ENCODE data around the gene AP1M1.
"Not testable (repeated sequence)": the region's sequence is repeated elsewhere in the genome, so short reads cannot be mapped to it uniquely, and the experiment has no call there.

Gene AP1M1

DNA sequence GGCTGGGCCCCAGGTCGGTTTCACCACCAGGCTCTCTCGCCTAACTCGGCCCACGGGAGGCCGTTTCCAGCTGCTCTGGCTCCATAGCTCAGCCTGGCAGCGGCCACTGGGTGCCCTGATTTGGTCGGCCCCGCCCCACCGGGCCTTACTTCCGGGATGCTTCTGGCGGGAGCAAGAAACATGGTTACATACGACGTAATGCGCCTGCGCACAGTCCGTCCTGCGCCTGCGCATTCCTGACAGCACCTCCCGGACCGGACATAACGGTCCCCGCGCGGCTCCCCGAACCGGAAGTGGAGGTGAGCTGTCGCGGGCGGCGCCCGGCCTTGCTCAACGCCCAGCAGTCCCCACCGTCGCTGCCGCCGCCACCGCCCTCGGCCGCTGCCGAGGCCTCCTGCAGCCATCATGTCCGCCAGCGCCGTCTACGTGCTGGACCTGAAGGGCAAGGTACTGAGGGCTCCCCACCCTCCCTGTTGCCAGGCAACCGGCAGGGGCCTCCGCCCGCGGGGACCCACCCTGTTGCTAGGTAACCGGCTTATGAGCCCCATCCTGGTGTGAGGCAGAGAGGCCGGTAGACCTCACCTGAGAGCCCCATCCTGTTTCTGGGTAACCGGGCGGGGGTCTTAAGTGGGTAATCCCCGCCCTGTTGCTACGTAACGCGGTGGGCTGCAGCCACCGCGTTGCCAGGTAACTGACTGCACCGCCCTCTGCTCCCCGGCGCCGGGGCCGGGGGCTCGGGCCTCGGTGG lies at the start of gene AP1M1:
AP1M1 (plus strand) TSS at position 290 of the 748 bp plus-strand sequence; CDS start at position 406, 116 bp downstream.
- DNase-seq (ENCODE audit: low read depth, low spot score) = peak; percentile 96

DNA sequence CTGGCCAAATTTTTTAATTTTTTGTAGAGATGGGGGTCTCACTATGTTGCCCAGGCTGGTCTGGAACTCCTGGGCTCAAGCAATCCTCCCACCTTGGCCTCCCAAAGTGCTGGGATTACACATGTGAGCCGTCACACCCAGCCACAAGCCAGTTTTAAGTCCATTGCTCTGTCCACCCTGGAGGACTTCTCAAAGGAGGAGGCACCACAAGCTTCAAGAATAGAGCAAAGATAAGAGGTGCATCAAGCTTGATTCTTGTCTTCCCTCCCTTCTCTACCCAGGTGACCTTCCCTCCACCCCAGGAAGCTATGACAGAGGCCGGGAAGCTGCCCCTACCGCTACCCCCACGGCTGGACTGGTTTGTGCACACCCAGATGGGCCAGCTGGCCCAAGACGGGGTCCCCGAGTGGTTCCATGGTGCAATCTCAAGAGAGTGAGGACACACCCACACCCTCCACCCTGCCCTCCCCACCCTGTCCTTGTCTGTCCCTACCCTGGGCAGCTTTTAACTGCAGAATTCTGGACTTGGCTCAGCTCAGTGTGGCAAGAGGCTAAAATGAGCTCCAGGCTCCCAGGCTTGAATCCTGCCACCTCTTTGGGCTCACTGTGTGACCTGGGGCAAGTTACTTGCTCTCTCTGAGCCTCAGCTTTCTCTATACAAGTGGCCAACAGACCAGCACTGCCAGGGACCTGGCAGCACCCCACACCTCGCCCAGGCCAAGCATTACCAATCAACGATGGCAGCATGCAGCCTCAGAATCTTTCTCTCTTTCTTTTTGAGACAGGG lies 49.1 kb upstream of the AP1M1 start:
- no peak for DNase-seq (ENCODE audit: low read depth, low spot score)

DNA sequence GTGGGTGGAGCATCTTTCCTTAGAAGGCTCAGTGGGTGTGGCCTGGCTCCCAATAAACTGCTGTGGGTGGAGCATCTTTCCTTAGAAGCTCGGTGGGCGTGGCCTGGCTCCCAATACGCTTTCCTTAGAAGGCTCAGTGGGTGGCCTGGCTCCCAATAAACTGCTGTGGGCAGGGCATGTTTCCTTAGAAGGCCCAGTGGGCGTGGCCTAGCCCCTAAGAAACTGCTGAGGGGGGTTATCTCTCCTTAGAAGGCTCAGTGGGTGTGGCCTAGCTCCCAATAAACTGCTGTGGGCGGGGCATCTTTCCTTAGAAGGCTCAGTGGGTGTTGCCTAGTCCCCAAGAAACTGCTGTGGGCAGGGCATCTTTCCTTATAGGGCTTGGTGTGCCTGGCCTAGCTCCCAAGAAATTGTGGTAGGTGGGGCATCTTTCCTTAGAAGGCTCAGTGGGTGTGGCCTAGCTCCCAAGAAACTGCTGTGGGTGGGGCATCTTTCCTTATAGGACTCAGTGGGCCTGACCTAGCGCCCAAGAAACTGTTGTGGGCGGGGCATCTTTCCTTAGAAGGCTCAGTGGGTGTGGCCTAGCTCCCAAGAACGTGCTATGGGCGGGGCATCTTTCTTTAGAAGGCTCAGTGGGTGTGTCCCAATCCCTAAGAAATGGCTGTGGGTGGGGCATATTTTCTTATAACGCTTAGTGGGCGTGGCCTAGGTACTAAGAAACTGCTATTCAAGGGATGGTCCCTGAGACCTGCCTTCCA lies 44.0 kb upstream of the AP1M1 start:
- DNase-seq (ENCODE audit: low read depth, low spot score) = no peak

DNA sequence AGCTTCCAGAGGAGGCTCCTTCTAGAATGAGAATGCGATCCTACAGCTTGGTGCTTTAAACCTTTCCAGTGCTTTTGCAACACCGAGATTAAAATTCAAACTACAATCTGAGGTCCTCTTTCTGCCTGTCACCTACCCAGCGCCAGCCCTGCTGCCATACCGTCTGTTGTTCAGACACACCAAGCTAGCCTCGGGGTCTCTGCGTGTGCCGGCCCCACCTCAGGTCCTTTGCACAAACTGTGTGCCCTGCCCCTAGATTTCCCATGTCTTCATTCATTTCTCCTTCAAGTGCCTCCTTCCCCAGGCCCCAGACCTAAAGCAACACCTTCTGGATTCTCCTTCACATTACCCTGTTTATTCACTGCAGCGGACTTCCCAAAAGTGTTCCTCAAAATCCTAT lies 43.2 kb upstream of the AP1M1 start:
- DNase-seq (ENCODE audit: low read depth, low spot score) = no peak

DNA sequence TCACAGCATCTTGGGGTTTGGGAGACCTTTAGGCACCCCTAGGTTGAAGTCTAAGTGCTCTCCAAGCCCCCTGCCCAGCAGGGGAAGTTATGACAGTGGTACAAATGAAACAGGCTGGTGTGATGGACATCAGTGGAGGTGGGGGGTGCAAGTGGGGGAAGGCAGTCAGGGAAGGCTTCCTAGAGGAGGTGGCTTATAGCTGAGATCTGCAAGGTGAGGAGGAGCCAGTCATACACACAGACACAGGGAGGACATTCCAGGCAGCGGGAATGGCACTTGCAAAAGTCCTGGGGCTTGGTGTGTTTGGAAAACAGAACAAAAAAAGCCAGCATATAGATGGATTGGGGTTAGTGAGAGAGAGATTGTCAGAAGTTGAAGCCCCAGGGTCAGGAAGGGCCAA lies 42.6 kb upstream of the AP1M1 start:
- DNase-seq (ENCODE audit: low read depth, low spot score) = no peak

DNA sequence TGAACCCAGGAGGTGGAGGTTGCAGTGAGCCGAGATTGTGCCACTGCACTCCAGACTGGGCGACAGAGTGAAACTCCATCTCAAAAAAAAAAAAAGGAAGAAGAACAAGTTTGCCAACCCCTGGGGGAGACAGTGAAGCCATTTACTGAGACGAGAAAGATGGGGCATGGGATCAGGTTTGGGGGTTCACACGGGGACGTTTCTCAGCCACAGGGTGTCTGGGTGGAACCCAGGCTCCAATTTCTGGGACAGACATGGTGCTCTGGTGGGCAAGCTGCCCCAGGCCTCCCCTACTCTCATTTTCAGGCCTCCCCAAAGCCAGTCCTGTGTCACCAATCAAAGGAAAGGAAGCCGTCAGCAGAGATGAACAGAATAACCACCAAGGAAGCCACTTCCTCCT lies 40.8 kb upstream of the AP1M1 start:
- no peak for DNase-seq (ENCODE audit: low read depth, low spot score)

DNA sequence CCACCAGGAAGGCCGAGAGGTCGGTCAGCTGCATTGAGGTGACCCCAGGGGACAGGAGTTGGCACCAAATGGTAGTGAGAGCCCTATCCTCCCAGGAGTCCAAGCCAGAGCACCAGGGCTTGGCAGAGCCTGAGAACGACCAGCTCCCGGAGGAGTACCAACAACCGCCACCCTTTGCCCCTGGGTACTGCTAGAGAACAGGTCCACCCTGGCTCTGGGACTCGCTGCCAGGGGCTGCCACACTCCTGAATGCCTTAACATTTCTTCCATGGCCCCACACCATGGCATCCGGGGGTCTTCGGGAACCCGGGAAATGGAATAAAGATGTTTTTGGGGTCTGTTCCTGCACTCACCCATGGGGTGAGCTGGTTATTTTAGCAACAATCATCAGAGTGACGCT lies 40.1 kb upstream of the AP1M1 start:
- no peak for DNase-seq (ENCODE audit: low read depth, low spot score)

DNA sequence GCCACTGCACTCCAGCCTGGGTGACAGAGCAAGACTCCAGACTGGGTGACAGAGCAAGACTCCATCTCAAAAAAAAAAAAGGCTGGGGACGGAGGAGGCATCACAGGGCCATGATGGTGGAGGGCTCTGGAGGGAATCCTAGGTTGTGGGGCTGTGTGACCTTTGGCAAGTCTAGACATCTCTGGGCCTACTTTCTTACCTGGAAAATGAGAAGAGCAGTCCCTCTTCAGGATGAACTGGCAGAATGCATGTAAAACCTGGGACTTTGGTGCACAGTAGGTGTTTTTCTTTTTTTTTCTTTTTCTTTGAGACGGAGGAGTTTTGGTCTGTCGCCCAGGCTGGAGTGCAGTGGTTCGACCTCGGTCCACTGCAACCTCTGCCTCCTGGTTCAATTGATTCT lies 38.1 kb upstream of the AP1M1 start:
- DNase-seq (ENCODE audit: low read depth, low spot score) = no peak

DNA sequence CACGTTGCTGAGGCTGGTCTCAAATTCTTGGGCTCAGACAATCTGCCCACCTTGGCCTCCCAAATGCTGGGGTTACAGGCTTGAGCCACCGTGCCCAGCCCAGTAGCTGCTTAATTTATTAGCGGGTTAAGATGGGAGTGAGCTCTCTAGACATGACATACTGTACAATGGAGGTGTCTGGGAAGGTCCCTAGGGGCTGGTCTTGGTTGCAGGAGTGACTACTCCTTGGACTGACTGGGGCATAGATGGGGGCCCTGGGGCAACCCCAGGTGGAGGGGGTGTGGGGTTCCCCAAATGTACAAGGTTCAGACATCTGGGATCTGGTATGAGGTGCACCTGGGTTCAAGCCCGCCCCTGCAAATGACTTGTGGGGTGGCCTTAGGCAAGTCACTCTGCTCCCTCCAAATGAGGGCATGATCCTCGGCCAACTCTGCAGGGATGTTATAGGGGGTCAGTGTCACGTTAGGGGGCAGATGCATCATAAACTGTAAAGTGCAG lies 37.2 kb upstream of the AP1M1 start:
- no peak for DNase-seq (ENCODE audit: low read depth, low spot score)

DNA sequence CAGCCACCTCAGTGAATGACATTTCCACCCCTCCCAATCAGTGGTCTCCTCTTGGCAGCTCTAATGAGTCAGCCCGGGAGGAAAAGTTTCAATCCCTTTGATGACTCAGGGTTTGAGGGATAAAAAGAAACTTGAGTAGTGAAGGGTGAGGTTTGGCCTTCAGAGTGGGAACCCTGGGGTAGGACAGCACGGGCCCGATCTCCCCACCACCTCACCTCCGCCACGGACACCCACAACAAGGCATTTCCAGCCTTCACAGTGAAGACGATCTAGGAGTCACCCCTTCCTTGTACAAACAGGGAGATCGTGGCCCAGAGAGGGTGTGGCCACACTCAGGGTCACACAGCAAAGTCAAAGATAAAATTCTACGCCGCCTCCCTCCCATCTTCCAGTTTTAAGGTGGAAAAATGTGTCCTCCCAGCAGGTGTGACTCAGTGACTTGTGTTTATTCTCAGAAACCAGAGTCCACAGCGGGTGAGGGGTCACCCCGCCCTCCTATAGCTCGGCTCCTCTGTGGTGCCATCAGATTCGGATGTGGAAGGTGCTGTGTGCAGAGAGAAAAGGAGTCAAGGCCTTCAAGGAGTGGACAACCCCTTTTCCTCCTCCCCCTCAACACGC lies 36.7 kb upstream of the AP1M1 start:
- DNase-seq (ENCODE audit: low read depth, low spot score) = no peak

DNA sequence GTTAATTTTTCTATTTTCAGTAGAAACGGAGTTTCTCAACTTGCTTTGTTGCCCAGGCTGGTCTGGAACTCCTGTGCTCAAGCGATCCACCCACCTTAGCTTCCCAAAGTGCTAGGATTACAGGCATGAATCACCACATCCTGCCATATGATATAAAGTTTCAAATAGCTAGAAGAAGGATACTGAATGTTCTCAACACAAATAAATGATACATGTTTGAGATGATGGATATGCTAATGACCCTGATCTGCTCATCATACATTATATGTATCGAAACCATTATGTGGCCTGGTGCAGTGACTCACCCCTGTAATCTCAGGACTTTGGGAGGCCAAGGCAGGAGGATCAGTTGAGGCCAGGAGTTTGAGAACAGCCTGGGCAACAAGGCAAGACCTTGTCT lies 35.9 kb upstream of the AP1M1 start:
- no peak for DNase-seq (ENCODE audit: low read depth, low spot score)

DNA sequence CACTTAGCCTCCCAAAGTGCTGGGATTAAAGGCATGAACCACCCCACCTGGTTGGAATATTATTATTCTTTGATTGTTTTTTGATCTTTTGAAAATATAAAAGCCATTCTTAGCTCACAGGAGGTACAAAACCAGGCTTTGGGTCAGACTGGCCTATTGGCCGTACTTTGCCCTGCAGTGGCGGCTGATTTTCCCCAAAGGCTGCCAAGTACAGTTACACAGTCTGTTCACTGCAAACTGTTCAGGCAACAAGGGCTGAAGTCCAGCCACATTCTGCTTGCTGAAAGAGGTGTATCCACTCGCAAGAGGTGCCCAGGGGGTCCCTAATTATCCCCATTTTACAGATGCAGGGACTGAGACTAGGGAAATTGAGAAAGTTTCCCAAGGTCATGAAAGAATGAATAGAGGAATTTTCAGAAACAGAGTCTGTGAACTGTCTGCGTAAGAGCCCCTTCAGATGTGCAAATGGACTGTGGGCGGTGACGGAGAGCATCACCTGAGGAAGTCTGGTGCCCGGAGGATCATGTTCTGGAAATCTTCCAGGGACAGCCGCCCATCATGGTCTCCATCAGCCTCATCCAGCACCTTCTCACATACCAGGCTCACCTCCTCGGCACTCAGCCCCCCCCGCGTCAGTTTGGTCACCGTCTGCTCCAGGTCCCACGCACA lies 33.4 kb upstream of the AP1M1 start:
- no peak for DNase-seq (ENCODE audit: low read depth, low spot score)

DNA sequence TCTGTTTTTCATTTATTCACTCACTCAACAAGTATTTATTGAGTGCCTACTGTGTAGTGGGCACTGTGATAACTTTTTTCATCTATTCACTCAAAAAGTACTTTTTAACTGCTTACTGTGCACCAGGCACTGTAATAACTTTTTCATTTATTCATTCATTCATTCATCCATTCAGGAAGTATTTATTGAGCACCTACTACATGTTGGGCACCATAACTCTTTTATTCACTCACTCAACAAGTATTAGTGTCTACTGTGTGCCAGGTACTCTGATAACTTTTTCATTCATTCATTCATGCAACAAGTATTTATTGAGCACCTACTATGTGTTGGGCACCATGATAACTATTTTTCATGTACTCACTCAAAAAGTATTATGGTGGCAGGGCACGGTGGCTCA lies 31.3 kb upstream of the AP1M1 start:
- DNase-seq (ENCODE audit: low read depth, low spot score) = no peak

DNA sequence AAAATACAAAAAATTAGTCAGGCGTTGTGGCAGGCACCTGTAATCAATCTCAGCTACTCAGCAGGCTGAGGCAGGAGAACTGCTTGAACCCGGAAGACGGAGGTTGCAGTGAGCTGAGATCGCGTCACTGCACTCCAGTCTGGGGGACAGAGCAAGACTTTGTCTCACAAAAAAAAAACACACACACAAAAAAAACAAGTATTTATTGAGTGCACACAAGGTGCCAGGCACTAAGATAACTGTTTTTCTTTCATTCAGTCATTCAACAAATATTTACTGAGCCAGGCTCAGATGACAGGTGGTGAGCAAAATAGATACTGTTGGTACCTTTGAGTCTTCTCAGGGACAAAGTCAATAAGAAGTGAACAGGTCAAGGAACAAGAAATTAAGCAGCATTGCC lies 30.7 kb upstream of the AP1M1 start:
- no peak for DNase-seq (ENCODE audit: low read depth, low spot score)

DNA sequence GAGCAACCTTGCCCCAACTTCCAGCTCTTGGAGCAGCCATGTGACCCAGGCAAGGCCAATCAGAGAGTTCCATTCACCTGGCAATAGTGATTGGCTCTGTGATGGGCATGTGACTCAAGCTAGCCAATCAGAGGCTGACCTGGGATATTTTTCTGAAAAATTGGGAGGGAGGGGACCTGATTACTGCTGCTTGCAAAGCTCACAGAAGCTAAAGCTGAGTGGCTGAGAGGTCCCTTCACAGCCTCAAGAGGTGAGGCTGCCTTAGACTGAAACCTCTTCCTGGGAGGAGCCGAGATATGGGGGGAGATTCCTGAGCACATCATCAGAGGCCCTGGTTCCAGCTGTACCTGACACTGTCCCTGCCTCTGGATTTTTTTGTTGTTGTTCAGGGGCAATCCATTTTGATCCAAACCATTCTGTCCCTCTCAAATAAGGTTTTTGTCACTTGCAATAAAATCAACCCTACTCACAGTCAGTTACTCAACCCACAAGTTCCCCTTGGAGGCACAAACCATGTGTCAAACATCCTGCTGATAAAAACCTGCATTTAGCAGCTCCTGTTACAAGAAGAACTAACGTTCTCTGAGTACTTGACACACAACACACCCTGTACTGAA lies 29.1 kb upstream of the AP1M1 start:
- DNase-seq (ENCODE audit: low read depth, low spot score) = no peak

DNA sequence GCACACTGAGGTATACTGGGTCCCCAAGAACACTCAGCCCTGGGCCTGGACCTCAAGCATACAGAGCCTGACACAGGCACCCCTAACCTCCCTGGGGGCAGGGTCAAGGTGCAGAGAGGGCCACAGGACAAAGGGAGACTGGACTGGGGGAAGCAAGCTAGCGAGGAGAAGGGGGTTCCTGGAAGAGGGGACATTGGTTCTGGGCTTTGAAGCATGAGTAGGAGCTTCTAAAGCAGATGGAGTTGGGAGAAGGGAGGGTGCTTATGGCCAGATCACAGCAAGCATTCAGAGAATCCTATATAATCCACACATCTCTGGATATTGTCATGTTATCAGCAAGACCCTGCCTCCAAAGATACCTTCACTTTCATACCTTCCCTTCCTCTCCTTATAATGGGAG lies 27.6 kb upstream of the AP1M1 start:
- DNase-seq (ENCODE audit: low read depth, low spot score) = no peak

DNA sequence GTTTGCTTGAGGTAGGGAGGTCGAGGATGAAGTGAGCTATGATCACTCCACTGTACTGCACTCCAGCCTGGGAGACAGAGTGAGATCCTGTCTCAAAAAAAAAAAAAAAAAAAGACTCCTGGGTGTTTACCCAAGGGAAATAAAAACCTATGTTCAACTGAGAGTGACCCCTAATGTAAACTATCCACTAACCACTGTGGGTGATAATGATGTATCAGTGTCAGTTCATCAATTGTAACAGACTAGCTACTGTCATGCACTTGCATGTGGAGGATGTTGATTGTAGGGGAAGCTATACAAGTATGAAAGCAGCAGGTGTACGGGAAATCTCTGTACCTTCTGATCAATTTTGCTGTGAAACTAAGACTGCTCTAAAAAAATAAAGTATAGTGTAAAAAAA lies 21.8 kb upstream of the AP1M1 start:
- DNase-seq (ENCODE audit: low read depth, low spot score) = no peak

DNA sequence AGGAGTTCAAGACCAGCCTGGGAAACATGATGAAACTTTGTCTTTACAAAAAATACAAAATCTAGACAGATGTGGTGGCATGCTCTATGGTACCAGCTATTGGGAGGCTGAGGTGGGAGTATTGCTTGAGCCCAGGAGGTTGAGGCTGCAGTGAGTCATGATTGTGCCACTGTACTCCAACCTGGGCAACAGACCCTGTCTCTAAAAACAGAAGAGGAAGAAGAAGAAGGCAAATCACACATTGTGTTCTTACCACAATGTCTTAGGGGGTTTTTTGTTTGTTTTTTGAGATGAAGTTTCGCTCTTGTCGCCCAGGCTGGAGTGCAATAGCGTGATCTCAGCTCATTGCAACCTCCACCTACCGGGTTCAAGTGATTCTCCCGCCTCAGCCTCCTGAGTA lies 18.8 kb upstream of the AP1M1 start:
- not testable (repeated sequence) for DNase-seq (ENCODE audit: low read depth, low spot score)

DNA sequence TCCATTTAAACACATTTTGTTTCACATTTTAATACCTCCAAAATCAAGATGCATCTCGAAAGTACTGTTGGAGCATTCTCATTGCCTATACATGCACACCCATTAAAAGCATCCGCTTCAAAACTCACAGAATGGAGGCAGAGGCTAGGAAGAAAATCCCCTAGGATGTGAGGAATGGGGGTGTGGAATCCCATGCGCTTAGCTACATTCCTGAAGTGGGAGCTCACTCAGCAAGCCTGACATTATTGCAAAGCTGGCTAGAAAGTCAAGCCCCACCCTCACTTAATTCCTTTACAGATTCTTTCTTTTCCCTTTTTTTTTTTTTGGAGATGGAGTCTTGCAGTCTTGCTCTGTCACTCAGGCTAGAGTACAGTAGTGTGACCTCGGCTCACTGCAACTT lies 17.1 kb upstream of the AP1M1 start:
- DNase-seq (ENCODE audit: low read depth, low spot score) = no peak

DNA sequence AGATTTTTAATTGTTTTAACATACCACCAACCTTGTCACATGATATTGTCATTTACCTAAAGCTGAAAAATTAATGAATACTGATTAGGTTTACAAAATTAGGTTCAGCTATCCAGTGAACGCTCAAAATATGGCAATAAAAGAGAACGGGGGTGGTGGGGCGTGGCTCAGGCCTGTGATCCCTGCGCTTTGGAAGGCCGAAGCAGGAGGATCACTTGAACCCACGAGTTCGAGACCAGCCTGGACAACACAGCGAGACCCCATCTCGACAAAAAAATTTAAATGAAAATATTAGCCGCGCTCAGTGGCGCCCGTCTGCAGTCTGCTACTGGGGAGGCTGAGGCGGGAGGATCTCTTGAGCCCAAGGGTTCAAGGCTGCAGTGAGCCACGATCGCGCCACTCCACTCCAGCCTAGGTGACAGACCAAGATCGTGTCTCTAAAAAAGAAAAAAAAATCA lies 13.0 kb upstream of the AP1M1 start:
- no peak for DNase-seq (ENCODE audit: low read depth, low spot score)
